ENCODE data around the gene KCNMA1. TPM values are rescaled to one million over a fixed set of nuclear protein-coding genes. Genes with fewer than 3 reads are reported as not detected.

KCNMA1 gene
- total RNA-seq, 1 experiment from 2014 or later, result 0.70 TPM

- BruUV-seq (replicated peaks), result no TSS peak
- H4K20me1 ChIP-seq (ENCODE audit: insufficient read depth), result no peaks in the 10 kb centered on the region
- no peaks in the 10 kb centered on the region for H3K9me2 ChIP-seq (ENCODE audit: insufficient read depth)
- intact Hi-C loops (cut with micrococcal nuclease; ENCODE audit: unreplicated experiment), result loop anchor here (10.0 kb wide), 1 partner anchor 344 kb away; no protein-coding TSS in a partner anchor
- H3K4me2 ChIP-seq, result no peak overlapping the region
- TF ChIP-seq CTCF (conservative IDR thresholded peaks at IDR 0.05), result no peak
- TF ChIP-seq EZH2 (IDR thresholded peaks at IDR 0.05; ENCODE audit: low read depth), result no peak
- no peak for DNase-seq
- H3F3A ChIP-seq (ENCODE audit: insufficient read depth, low read depth), result peaks cover 15% of the 10 kb centered on the region
- H3K36me3 ChIP-seq (ENCODE audit: low read depth), result no peaks in the 10 kb centered on the region
- no peak overlapping the region for H2AFZ ChIP-seq
- no peaks in the 10 kb centered on the region for H3K79me2 ChIP-seq (ENCODE audit: low read depth)
- peaks cover 19% of the 10 kb centered on the region for H3K4me1 ChIP-seq (replicated peaks; ENCODE audit: insufficient read depth)
- H3K27me3 ChIP-seq (ENCODE audit: insufficient read depth, low read depth), result no peaks in the 10 kb centered on the region
- no peak overlapping the region for H3K27ac ChIP-seq
- no peaks in the 10 kb centered on the region for H3K9me3 ChIP-seq (ENCODE audit: insufficient read depth, low read depth)
- no peak overlapping the region for H3K4me3 ChIP-seq
- ChIA-PET POLR2A (ENCODE audit: unreplicated experiment) (no interaction called here), CTCF (interaction anchor here (1.1 kb wide), 1 partner anchor 32 kb away, joined by 4 read pairs; no protein-coding TSS in a partner anchor)
These were observed 118.7 kb downstream of the KCNMA1 start for GRCh38 chr10:77518910-77519274.

- ChIA-PET CTCF (interaction anchor here (1.1 kb wide), 1 partner anchor 32 kb away, joined by 4 read pairs; no protein-coding TSS in a partner anchor), POLR2A (ENCODE audit: unreplicated experiment) (no interaction called here)
- no peak overlapping the region for H3K4me3 ChIP-seq
- no peaks in the 10 kb centered on the region for H3K9me3 ChIP-seq (ENCODE audit: insufficient read depth, low read depth)
- no peak overlapping the region for H2AFZ ChIP-seq
- no peaks in the 10 kb centered on the region for H3K9me2 ChIP-seq (ENCODE audit: insufficient read depth)
- no peaks in the 10 kb centered on the region for H3K79me2 ChIP-seq (ENCODE audit: low read depth)
- no TSS peak for BruUV-seq (replicated peaks)
- no peaks in the 10 kb centered on the region for H3K36me3 ChIP-seq (ENCODE audit: low read depth)
- H3K27me3 ChIP-seq (ENCODE audit: insufficient read depth, low read depth), result no peaks in the 10 kb centered on the region
- intact Hi-C loops (cut with micrococcal nuclease; ENCODE audit: unreplicated experiment), result loop anchor here (10.0 kb wide), 1 partner anchor 344 kb away; no protein-coding TSS in a partner anchor
- no peak overlapping the region for H3K4me2 ChIP-seq
- TF ChIP-seq CTCF (conservative IDR thresholded peaks at IDR 0.05) (no peak), EZH2 (IDR thresholded peaks at IDR 0.05; ENCODE audit: low read depth) (no peak)
- H4K20me1 ChIP-seq (ENCODE audit: insufficient read depth), result no peaks in the 10 kb centered on the region
- DNase-seq, result no peak
- peaks cover 23% of the 10 kb centered on the region for H3K4me1 ChIP-seq (replicated peaks; ENCODE audit: insufficient read depth)
- H3F3A ChIP-seq (ENCODE audit: insufficient read depth, low read depth), result peaks cover 19% of the 10 kb centered on the region
- H3K27ac ChIP-seq, result no peak overlapping the region
These were observed 119.2 kb downstream of the KCNMA1 start for GRCh38 chr10:77518241-77518909.

GRCh38 chr10:77516575-77516974 is 121.0 kb downstream of the KCNMA1 start:
- Histone ChIP-seq H3K36me3 (ENCODE audit: low read depth) (no peaks in the 10 kb centered on the region), H3K79me2 (ENCODE audit: low read depth) (no peaks in the 10 kb centered on the region), H4K20me1 (ENCODE audit: insufficient read depth) (no peaks in the 10 kb centered on the region), H3K4me3 (no peak overlapping the region), H3K9me3 (ENCODE audit: insufficient read depth, low read depth) (no peaks in the 10 kb centered on the region), H3F3A (ENCODE audit: insufficient read depth, low read depth) (peaks cover 36% of the 10 kb centered on the region), H2AFZ (no peak overlapping the region), H3K9me2 (ENCODE audit: insufficient read depth) (no peaks in the 10 kb centered on the region), H3K27me3 (ENCODE audit: insufficient read depth, low read depth) (no peaks in the 10 kb centered on the region), H3K4me1 (replicated peaks; ENCODE audit: insufficient read depth) (peaks cover 41% of the 10 kb centered on the region), H3K27ac (no peak overlapping the region), H3K4me2 (no peak overlapping the region)
- BruUV-seq (replicated peaks), result no TSS peak
- ChIA-PET POLR2A (ENCODE audit: unreplicated experiment) (no interaction called here), CTCF (interaction anchor here (0.6 to 0.7 kb wide), 3 partner anchors 130 to 342 kb away, joined by 3 to 10 read pairs (median 3); no protein-coding TSS in a partner anchor)
- intact Hi-C loops (cut with micrococcal nuclease; ENCODE audit: unreplicated experiment), result loop anchor here (10.0 kb wide), 1 partner anchor 342 kb away; no protein-coding TSS in a partner anchor
- TF ChIP-seq CTCF (conservative IDR thresholded peaks at IDR 0.05) (no peak), EZH2 (IDR thresholded peaks at IDR 0.05; ENCODE audit: low read depth) (no peak)
- DNase-seq, result no peak

Data from PC-9 (cell line).